HS-27A (cell line): ENCODE results near the gene LRRC34.

ENCODE experiments used
- DNase-seq: peaks from one replicate; pipeline ENCODE4 v3.0.0-alpha.2; 2012; ENCODE audit warnings: low read depth, missing footprints

Gene LRRC34, protein sequence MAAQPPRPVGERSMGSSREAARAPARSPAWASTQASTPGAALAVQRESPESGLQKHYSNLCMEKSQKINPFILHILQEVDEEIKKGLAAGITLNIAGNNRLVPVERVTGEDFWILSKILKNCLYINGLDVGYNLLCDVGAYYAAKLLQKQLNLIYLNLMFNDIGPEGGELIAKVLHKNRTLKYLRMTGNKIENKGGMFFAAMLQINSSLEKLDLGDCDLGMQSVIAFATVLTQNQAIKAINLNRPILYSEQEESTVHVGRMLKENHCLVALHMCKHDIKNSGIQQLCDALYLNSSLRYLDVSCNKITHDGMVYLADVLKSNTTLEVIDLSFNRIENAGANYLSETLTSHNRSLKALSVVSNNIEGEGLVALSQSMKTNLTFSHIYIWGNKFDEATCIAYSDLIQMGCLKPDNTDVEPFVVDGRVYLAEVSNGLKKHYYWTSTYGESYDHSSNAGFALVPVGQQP

DNA sequence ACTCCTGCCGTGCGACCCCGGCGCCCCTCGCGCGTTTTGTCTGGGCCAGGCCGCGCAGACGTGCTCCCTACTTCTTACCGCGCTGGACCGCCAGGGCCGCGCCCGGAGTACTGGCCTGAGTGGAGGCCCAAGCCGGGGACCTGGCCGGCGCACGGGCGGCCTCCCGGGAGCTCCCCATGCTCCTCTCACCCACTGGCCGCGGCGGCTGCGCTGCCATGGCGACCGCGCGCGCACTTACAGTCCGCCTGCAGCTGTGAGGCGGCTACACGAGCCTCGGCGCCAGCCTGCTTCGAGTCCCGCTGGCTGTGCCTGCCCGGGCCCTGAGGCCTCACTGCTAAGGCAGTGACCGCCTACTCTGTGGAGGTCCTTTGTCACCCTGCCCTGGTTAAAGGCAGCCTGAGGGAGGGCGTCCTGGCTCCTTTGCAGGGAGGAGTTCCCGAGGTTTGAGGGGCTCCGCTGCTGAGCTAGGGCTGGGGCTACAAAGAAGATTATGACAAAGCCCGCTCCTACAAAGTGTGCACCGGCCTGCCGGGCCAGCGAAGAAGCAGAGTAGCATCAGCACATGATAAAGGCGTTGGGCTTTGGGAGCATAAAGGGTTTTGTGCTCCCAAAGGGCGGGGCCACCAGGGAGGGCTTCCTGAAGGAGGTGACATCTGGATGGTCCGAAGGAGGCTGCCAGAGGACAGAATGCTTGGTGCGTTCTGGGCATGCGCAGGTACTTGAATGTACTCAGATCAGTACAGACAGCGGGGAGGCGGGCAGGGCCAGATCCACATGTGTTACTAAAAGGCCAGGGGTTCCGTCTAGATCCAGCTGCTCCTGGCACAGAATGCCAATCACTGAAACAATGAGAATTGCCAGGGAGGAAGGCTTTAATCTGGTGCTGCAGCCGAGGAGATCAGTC lies at the start of gene LRRC34, which contains the start of gene LRRIQ4:
LRRC34 (minus strand) TSS at position 573 of the 904 bp plus-strand sequence; CDS start at position 217, 356 bp downstream.
LRRIQ4 (plus strand) TSS at position 539 of the 904 bp plus-strand sequence. CDS start 9,052 bp downstream, outside the sequence.
- no peak for DNase-seq

DNA sequence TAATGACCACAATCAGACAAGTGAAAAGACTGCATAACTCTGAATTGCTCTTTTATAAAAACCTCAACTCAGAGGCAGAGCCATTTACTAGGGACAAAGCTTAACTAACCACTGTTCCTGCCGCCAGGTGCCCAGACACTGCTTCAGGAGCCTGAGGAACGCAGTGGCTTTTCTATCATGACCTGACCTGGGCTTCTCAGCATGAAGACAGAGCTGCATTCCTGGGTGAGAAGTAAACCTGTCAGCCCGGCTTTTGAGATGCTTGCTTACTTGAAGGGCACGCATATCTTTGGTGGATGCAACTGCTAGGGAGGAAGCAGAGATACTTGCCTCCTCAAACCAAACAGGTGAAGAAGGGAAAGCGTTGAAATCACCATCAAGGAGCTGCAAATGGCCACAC lies 49.2 kb upstream of the LRRC34 start:
- no peak for DNase-seq

DNA sequence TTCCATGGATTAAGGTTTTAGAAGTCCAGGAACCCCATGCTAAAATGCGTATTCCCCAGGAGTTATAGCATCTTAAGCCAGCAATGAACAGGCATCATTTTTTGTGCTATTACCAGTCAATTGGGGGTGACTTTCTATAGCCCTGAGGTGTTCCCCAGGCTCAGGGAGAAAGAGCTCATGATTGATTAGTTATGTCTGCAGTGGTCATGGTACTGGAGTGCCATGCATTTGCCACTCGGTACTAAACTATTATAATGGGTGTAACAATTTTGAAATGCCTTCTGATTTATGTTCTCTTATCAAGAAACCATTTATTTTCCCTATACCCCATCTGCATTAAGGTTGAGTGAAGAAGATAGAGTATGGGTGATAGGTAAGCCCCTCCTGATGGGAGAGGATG lies 45.1 kb upstream of the LRRC34 start:
- DNase-seq, result no peak

DNA sequence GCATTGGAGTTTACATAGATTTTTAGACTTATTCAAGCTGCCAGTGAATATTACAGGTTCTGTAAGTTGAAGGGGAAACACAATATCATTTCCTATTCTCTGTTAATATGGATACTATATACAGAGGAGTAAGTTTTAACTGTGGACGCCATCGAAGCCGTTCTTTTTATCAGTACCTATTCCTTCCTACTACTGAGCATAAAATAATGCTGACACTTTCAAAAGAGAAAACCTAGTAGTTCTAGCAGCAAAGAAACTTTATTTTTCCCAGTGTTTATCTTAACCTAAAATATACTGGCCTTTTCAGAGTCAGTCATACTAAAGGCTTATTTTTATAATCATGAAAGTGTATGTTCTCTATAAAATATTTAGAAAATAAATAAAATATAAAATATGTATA lies 42.8 kb upstream of the LRRC34 start:
- DNase-seq, result no peak

DNA sequence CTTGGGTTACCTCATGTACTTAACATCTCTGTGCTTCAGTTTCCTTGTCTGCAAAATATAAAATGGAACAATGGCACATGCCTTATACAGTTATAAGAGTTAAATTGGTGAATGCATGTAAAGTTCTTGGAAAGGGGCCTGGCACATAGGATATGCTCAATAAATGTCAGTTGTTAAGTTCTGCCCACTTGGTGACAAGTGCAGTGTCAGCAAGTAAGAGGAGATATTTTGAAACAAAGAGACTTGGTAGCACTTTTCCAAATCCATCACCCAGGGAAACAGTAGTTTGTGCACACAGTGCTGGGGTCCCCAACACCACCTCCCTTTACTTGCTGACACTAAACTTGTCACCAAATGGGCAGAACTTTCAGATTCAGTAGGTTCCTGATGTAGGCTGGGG lies 37.9 kb upstream of the LRRC34 start:
- no peak for DNase-seq

DNA sequence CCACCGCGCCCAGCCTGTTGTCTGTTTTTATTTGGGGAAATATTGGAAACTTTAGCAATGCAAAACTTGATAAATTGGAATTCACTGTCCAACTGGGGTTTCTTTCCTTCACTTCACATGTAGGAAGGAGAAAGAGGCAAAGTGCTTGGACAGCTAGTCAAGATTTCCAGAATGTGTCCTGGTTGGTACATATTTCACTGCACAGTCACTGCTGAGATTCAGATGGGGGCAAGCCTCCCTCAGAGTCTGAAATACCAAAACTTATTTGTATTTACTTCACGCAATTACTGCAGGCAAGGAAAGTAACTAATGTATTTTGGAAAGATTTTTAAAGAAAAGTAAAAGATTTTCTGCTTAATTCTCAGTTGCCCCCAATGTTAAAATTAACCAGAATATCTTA lies 36.0 kb upstream of the LRRC34 start:
- DNase-seq, result no peak

DNA sequence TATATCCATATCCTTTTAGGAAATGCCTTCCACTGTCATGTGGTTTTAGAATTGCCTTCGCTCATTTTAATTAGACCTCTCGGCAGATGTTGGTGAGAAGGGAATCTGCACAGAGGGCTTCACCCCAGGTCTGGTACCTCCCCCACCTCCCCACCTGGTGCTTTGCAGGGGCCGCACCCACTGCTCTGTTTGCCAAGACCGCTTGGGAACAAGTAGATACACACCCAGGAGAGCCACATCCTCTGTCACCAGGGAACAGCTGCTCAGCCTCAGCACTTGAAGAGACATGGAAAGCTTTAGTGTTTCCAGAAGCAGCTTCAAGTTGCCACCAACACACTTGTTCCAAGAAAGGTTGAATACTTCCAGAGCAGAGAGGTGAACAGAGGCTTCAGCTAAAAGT lies 35.2 kb upstream of the LRRC34 start:
- DNase-seq, result no peak

DNA sequence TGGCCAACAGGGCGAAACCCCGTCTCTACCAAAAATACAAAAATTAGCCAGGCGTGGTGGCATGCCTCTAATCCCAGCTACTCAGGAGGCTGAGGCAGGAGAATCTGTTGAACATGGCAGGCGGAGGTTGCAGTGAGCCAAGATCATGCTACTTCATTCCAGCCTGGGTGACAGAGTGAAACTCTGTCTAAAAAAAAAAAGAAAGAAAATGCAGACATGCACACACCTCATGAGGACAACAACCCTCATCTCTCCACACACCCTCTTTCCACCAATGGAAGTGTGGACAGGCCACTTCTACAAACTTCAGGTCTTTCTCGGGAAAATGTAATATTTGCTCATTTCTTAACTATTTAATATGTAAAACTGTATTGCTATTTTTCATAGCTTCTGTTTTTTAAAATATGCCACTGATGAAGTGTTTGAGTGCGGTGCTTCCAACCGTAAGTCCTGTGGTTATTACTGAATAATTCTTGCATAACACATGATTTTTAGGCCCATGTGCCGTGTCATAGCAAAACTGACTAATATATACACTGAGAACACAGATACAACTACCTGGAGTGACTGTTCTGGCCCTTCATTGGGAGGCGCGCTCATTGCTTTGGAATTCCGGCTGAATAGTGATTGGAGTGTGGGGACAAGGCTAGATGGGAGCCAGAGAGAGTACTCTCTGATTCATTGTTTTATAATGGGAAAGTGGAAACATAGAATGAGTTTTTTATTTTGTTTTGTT lies 33.9 kb upstream of the LRRC34 start:
- peak; percentile 50 for DNase-seq

DNA sequence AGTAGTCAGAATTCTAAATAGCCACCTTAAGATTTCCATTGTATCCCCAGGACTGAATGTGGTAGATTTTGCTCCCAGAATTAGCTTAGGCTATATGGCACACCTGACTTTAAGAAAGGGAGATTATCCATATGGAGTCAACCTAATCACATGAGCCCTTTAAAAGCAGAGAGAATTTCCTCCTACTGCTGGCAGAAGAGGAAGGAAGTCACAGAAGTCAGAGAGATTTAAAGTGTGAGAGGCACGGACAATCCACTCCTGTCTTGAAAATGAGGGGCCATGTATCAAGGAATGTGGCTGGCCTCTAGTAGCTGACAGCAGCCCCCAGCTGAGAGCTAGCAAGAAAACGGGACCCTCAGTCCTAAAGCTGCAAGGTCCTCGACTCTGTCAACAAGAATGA lies 30.3 kb upstream of the LRRC34 start:
- no peak for DNase-seq

DNA sequence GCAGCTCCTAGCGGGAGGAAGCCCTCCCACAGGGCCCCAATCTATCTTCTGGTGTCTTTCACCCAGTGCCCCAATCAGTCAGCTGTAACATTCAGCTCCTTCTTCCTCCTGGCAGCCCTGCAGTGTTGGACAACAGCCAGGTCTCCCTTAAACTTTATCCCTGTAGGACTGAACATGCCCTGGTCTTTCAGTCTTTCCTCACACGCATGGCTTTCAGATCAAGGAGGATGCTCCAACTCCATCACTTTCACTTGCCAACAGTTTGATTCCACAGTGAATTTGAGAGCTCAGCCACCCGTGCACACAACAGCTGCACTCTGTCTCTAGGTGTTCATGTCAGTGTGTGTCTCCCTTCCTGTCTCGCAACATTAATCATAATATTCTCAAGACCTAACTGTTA lies 28.5 kb upstream of the LRRC34 start:
- no peak for DNase-seq

DNA sequence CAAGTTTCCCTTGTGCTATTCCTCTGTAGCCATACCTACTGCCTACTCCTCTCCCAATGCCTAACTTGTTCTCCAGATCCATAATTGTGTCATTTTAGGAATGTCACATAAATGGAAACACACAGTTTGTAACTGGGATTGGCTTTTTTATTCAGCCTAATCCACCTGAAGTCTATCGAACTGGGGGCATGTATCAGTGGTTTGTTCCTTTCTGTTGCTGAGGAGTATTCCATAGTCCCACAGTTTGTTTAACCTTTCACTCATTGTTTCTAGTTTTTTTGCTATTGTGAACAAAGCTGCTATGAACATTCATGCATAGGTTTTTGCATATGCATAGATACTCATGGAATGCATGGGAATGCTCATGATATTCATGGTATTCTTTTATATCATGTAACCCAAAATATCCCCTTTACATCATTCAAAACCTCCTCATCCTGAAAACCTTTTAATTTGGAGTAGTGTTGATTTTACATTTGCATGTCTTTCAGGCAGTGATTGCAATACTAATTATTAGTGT lies 25.9 kb upstream of the LRRC34 start:
- DNase-seq, result no peak

DNA sequence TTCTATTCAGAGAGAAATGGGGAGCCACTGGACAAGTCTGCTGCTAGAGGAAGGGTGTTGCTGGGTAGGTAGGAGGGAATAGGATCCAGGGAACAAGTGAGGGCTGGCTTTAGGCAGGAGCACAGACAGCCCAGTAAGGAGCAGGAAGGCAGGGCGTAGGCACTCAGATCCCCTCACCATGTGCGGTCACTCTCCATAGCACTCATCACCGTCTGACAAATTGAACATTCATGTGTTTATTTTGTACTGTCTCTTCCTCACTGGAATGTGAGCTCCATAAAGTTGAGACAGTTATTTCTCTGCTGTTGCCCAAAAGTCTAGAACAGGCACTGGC lies 24.2 kb upstream of the LRRC34 start:
- DNase-seq, result no peak

DNA sequence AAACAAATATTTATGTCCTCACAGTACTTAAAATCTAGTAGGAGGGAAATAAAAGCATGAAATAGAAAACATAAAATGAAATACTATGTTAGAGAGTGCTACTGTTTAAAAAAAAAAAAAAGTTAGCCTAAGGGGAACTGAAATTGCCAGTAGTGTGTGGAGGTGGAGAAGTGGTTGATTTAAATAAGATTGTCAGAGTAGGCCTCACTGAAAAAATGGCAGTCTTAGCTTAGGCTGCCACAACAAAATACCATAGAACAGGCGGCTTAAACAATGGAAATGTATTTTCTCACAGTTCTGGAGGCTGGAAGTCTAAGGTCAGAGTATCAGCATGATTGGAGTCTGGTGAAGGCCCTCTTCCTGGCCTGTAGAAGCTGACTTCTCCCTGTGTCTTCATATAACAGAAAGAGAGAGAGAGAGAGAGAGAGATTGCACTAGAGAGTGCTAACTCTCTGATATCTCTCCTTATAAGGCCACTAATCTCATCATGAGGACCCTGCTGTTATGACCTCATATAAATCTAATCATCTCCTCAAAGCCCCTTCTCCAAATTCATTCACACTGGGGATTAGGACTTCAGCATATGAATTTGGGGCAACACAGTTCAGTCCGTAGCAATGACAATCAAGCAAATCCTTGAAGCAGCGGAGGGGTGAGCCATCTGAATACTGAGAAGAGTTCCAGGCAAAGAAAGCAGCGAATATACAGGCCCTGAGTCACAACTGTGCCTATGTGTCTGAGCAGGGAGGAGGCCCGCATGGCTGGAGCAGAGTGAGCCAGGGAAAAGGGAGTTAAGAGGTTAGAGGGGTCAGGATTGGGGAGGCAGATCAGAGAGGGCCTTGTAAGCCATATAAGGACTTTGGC lies 23.6 kb upstream of the LRRC34 start:
- DNase-seq, result no peak

DNA sequence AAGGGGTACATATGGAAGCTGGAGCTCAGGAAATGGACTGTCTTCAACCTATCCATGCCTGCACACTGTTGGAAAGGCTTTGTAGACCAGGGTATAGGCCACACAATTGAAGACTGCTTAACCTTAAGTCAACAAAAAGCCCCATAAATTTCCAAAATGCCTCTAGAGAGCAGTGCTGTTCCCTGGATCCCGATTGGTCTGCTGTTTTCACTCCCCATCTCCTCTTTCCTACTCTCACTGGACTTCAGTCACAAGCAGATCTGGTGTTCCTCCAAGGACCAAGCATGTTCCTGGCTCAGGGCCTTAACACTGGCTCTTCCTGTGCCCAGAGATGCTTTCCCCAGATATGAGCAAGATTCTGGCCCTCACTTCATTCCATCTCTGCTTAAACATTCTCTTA lies 22.8 kb upstream of the LRRC34 start:
- no peak for DNase-seq

DNA sequence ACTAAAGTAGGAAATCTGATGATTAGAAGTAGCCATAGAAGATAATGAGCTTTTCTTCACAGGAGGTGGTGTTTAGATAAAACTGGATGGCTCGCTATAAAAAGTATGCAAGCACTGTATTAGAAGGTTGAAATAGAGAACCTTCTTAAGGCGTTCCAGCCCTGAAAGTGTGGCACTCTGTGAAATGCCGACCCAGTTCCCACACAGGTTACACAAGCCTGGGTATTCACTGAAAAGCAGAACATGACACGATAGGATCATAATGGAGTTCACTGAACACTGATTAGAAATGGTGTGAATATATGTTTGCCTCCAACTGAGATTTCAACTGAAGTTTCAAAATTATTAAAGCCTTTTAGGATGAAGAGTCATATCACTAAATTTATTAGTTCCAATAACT lies 15.0 kb upstream of the LRRC34 start:
- no peak for DNase-seq

DNA sequence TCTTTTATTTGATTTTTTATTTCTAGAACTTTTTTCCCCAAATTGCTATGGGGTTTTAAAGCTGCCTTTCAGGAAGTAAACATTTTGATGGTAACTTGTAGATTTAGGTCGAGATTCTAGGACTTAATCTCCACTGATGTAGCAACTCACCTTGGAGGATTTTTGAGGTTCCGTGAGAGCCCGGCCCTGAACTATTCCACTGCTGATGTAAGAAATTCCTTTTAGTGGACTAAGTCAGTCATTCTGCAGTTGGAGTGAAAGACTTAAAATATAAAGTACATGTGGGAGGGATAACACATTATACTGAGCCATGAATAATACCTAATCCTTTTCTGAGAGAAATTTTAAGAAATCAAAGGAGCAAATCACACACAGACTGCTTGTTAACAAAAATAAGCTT lies 12.6 kb upstream of the LRRC34 start:
- DNase-seq, result no peak

DNA sequence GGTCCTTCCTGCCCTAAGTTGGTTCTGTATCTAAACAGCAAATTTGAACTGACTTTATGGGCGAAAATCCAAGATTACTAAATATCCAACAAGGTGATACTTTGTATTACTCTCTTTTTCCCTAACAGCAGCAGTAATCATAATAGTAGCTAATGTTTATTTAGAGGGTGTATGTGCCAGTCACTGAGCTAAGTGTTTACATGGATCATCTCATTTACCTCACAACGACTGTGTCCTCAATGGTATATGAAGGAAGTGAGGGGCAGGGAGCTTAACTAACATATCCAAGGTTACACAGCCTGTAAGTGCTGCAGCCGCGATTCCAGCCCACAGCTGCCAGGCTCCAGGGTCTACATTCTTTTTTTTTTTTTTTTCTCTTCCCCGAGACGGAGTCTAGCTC lies 10.3 kb upstream of the LRRC34 start:
- DNase-seq, result no peak

DNA sequence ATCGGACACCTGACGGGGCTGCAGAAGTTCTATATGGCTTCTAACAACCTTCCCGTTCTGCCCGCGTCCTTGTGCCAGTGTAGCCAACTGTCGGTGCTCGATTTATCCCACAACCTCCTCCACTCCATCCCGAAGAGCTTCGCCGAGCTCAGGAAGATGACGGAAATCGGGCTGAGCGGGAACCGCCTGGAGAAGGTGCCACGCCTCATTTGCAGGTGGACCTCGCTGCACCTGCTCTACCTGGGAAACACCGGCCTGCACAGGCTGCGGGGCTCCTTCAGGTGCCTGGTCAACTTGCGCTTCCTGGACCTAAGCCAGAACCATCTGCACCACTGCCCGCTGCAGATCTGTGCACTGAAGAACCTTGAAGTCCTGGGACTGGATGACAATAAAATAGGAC lies 9.8 kb upstream of the LRRC34 start:
- DNase-seq, result no peak

DNA sequence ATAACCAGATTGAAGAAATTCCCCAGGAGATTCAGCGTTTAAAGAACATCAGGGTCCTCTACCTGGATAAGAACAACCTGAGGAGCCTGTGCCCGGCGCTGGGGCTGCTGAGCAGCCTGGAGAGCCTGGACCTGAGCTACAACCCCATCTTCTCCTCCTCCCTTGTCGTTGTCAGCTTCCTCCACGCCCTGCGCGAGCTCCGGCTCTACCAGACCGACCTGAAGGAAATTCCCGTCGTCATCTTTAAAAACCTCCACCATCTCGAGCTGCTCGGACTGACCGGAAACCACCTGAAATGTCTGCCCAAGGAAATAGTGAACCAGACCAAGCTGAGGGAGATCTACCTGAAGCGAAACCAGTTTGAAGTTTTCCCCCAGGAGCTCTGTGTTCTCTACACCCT lies 9.4 kb upstream of the LRRC34 start:
- no peak for DNase-seq

DNA sequence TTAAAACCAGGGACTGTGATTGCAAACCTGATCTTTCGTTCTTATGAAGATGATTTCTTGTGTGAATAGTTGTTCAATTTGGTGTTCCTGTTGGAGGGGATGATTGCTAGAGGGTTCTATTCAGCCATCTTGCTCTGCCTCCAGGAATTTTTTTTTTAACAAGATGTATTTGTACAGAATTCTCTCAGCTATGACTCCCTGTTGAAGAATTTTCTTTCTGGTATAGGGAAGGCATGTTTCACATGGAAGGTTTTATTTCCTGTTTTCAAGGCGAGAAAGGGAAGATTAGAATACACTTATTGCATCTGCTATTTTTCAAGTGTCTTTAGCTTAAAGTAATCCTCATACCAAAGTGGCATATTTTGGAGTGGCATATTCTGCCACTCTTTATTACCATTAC lies 5.6 kb upstream of the LRRC34 start:
- no peak for DNase-seq

DNA sequence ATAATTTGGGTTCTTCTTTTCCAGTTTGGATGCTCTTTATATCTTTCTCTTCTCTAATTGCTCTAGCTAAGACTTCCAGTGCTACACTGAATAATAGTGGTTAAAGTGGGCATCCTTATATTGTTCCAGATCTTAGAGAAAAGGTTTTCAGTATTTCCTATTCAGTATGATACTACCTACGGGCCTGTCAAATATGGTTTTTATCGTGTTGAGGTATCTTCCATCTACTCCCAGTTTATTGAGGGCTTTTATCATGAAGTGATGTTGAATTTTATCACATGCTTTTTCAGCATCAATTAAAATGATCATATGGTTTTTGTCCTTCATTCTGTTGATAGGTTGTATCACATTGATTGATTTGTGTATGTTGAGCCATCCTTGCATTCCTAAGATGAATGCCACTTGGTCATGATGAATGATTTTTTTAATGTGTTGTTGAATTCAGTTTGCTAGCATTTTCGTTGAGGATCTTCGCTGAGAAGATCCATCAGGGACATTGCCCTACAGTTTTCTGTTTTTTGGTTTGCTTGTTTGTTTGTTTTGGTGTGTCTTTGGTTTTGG lies 3.0 kb upstream of the LRRC34 start:
- no peak for DNase-seq
